Breast epithelium (tissue), 3 donors: Measurements from ENCODE around the gene MAP7D3.

Source experiments
- POLR2A ChIP-seq: fragments of 450-650 bp; IDR thresholded peaks from one replicate; pipeline ENCODE4 v1.6.1; 2016; ENCODE audit warnings: antibody characterized with exemption, mild to moderate bottlenecking, moderate library complexity
- TF ChIP-seq, protein P1 (sequence below), 3 donors: fragments of 450-650 bp; IDR thresholded peaks; one replicate each; pipeline ENCODE4 v1.5.1; 2016 to 2017; ENCODE audit warnings: antibody characterized with exemption in 3 of 3, mild to moderate bottlenecking in 3 of 3, moderate library complexity in 3 of 3

DNA sequence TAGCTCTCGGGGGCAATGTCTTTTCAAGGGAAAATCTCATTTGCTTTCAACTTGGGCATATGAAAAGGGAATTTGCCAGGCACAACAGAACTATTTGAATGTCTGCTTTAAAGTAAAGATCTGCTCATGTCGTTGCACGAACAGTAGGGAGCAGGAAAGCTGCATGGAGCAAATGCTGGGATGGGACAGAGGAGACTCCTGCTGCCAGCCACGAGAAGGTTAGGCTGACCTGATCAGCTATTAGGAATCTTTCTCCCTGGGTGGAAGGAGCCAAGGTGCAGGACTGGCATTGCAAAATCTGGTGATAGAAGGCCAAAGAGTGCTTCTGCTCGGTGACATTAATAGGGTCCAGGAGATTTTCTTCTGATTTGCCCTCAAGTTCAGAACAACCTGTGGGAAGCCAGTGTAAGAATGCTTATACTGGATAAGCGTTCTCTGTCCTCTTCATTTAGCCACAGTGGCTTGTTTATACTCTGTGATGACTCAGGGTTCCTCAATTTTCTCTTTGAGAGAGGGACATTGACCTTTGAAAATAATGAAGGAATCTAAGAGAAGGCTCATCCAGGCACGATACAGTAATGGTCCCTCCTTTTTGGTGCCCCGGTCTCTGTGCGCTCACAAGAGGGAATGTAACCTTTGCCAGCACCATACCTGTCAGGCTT, 80.9 kb downstream of the MAP7D3 start:
- TF ChIP-seq, protein P1, sequence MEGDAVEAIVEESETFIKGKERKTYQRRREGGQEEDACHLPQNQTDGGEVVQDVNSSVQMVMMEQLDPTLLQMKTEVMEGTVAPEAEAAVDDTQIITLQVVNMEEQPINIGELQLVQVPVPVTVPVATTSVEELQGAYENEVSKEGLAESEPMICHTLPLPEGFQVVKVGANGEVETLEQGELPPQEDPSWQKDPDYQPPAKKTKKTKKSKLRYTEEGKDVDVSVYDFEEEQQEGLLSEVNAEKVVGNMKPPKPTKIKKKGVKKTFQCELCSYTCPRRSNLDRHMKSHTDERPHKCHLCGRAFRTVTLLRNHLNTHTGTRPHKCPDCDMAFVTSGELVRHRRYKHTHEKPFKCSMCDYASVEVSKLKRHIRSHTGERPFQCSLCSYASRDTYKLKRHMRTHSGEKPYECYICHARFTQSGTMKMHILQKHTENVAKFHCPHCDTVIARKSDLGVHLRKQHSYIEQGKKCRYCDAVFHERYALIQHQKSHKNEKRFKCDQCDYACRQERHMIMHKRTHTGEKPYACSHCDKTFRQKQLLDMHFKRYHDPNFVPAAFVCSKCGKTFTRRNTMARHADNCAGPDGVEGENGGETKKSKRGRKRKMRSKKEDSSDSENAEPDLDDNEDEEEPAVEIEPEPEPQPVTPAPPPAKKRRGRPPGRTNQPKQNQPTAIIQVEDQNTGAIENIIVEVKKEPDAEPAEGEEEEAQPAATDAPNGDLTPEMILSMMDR (IDR thresholded peaks at IDR 0.05), result no peak
- TF ChIP-seq POLR2A, result no peak
